ENCODE measurements around the gene RMRP.

Gene RMRP

GRCh38 chr9:35658137-35658967, 533 bp upstream of the RMRP start, which contains the start of gene CCDC107 (continued):
- TF ChIP-seq, protein P1, sequence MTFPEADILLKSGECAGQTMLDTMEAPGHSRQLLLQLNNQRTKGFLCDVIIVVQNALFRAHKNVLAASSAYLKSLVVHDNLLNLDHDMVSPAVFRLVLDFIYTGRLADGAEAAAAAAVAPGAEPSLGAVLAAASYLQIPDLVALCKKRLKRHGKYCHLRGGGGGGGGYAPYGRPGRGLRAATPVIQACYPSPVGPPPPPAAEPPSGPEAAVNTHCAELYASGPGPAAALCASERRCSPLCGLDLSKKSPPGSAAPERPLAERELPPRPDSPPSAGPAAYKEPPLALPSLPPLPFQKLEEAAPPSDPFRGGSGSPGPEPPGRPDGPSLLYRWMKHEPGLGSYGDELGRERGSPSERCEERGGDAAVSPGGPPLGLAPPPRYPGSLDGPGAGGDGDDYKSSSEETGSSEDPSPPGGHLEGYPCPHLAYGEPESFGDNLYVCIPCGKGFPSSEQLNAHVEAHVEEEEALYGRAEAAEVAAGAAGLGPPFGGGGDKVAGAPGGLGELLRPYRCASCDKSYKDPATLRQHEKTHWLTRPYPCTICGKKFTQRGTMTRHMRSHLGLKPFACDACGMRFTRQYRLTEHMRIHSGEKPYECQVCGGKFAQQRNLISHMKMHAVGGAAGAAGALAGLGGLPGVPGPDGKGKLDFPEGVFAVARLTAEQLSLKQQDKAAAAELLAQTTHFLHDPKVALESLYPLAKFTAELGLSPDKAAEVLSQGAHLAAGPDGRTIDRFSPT (tag by site-specific recombination; IDR thresholded peaks at IDR 0.05): peak; percentile 61
- TF ChIP-seq, protein P2, sequence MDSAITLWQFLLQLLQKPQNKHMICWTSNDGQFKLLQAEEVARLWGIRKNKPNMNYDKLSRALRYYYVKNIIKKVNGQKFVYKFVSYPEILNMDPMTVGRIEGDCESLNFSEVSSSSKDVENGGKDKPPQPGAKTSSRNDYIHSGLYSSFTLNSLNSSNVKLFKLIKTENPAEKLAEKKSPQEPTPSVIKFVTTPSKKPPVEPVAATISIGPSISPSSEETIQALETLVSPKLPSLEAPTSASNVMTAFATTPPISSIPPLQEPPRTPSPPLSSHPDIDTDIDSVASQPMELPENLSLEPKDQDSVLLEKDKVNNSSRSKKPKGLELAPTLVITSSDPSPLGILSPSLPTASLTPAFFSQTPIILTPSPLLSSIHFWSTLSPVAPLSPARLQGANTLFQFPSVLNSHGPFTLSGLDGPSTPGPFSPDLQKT (IDR thresholded peaks at IDR 0.05; ENCODE audit: borderline replicate concordance, low read depth, low read length): no peak
- TF ChIP-seq, protein P3, sequence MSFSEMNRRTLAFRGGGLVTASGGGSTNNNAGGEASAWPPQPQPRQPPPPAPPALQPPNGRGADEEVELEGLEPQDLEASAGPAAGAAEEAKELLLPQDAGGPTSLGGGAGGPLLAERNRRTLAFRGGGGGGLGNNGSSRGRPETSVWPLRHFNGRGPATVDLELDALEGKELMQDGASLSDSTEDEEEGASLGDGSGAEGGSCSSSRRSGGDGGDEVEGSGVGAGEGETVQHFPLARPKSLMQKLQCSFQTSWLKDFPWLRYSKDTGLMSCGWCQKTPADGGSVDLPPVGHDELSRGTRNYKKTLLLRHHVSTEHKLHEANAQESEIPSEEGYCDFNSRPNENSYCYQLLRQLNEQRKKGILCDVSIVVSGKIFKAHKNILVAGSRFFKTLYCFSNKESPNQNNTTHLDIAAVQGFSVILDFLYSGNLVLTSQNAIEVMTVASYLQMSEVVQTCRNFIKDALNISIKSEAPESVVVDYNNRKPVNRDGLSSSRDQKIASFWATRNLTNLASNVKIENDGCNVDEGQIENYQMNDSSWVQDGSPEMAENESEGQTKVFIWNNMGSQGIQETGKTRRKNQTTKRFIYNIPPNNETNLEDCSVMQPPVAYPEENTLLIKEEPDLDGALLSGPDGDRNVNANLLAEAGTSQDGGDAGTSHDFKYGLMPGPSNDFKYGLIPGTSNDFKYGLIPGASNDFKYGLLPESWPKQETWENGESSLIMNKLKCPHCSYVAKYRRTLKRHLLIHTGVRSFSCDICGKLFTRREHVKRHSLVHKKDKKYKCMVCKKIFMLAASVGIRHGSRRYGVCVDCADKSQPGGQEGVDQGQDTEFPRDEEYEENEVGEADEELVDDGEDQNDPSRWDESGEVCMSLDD (tag by site-specific recombination; IDR thresholded peaks at IDR 0.05): peak; percentile 77
- TF ChIP-seq ZIC2 (tag by site-specific recombination; IDR thresholded peaks at IDR 0.05): 0 out of 2 replicates have a peak, but pooled peaks have one; percentile 18
- no peak for TF ChIP-seq ZFP41 (tag by site-specific recombination; IDR thresholded peaks at IDR 0.05; ENCODE audit: borderline replicate concordance)
- TF ChIP-seq ZBTB21 (tag by site-specific recombination; IDR thresholded peaks at IDR 0.05): no peak
- TF ChIP-seq ZNF157 (tag by site-specific recombination; IDR thresholded peaks at IDR 0.05): no peak
- TF ChIP-seq ZBTB17 (tag by site-specific recombination; IDR thresholded peaks at IDR 0.05): no peak
- TF ChIP-seq TRIM28 (IDR thresholded peaks at IDR 0.05; ENCODE audit: borderline replicate concordance, low read length): no peak
- 0 out of 2 replicates have a peak, but pooled peaks have one; percentile 38 for TF ChIP-seq ZBTB7A (tag by site-specific recombination; IDR thresholded peaks at IDR 0.05; ENCODE audit: low read depth)
- TF ChIP-seq, protein P4, sequence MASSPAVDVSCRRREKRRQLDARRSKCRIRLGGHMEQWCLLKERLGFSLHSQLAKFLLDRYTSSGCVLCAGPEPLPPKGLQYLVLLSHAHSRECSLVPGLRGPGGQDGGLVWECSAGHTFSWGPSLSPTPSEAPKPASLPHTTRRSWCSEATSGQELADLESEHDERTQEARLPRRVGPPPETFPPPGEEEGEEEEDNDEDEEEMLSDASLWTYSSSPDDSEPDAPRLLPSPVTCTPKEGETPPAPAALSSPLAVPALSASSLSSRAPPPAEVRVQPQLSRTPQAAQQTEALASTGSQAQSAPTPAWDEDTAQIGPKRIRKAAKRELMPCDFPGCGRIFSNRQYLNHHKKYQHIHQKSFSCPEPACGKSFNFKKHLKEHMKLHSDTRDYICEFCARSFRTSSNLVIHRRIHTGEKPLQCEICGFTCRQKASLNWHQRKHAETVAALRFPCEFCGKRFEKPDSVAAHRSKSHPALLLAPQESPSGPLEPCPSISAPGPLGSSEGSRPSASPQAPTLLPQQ (tag by site-specific recombination; IDR thresholded peaks at IDR 0.05): peak; percentile 31; the same call in 1 of the 2 replicates
- 0 out of 2 replicates have a peak, but pooled peaks have one; percentile 20 for TF ChIP-seq ZNF239 (tag by site-specific recombination; IDR thresholded peaks at IDR 0.05)
- peak; percentile 66 for TF ChIP-seq YY2 (tag by site-specific recombination; IDR thresholded peaks at IDR 0.05)
- TF ChIP-seq ZFHX2 (tag by site-specific recombination; conservative IDR thresholded peaks at IDR 0.05): peak; percentile 19
- TF ChIP-seq ZFP37 (tag by site-specific recombination; IDR thresholded peaks at IDR 0.05): peak; percentile 59; the same call in 1 of the 2 replicates
- no peak for TF ChIP-seq ZNF580 (tag by site-specific recombination; IDR thresholded peaks at IDR 0.05)
- no peak for TF ChIP-seq HOXA7 (CRISPR knock-in tag; IDR thresholded peaks at IDR 0.05; ENCODE audit: borderline replicate concordance)
- no peak for TF ChIP-seq ZNF510 (tag by site-specific recombination; IDR thresholded peaks at IDR 0.05; ENCODE audit: insufficient replicate concordance)
- 0 out of 2 replicates have a peak, but pooled peaks have one; percentile 61 for TF ChIP-seq ZNF664 (tag by site-specific recombination; IDR thresholded peaks at IDR 0.05)
- peak; percentile 74 for TF ChIP-seq ZBTB48 (tag by site-specific recombination; IDR thresholded peaks at IDR 0.05)
- TF ChIP-seq, protein P5, sequence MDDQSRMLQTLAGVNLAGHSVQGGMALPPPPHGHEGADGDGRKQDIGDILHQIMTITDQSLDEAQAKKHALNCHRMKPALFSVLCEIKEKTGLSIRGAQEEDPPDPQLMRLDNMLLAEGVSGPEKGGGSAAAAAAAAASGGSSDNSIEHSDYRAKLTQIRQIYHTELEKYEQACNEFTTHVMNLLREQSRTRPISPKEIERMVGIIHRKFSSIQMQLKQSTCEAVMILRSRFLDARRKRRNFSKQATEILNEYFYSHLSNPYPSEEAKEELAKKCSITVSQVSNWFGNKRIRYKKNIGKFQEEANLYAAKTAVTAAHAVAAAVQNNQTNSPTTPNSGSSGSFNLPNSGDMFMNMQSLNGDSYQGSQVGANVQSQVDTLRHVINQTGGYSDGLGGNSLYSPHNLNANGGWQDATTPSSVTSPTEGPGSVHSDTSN (CRISPR knock-in tag; IDR thresholded peaks at IDR 0.05): 0 out of 2 replicates have a peak, but pooled peaks have one; percentile 47
- TF ChIP-seq ZBTB8A (tag by site-specific recombination; IDR thresholded peaks at IDR 0.05): peak; percentile 60
- TF ChIP-seq ZNF830 (tag by site-specific recombination; IDR thresholded peaks at IDR 0.05; ENCODE audit: low read depth): no peak
- TF ChIP-seq, protein P6, sequence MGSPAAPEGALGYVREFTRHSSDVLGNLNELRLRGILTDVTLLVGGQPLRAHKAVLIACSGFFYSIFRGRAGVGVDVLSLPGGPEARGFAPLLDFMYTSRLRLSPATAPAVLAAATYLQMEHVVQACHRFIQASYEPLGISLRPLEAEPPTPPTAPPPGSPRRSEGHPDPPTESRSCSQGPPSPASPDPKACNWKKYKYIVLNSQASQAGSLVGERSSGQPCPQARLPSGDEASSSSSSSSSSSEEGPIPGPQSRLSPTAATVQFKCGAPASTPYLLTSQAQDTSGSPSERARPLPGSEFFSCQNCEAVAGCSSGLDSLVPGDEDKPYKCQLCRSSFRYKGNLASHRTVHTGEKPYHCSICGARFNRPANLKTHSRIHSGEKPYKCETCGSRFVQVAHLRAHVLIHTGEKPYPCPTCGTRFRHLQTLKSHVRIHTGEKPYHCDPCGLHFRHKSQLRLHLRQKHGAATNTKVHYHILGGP (tag by site-specific recombination; IDR thresholded peaks at IDR 0.05): no peak
- 0 out of 2 replicates have a peak, but pooled peaks have one; percentile 23 for TF ChIP-seq ZNF121 (tag by site-specific recombination; IDR thresholded peaks at IDR 0.05)

Data from HEK293 (cell line).